HepG2 (cell line): ENCODE results near the gene CRABP1. TPM values are rescaled to one million over a fixed set of nuclear protein-coding genes. Genes with fewer than 3 reads are reported as not detected.

Experiments used
- ATAC-seq: fragments of 200-7000 bp; cut with Tn5 transposase; 3 replicates; pipeline ENCODE4 v1.9.1; 2020; ENCODE audit warnings: mild to moderate bottlenecking, moderate library complexity
- BruUV-seq: library from RNA; stranded (reverse); fragments of 400-500 nt; replicated peaks from 2 replicates; lab custom pipeline; 2021; lab: Mats Ljungman, UMichigan
- CTCF ChIA-PET: fragments of 300-600 bp; formaldehyde crosslinking; extraction: SDS; loops from one replicate; lab custom pipeline; 2021; ENCODE audit warnings: low total read pairs, inconsistent platforms, low intra/inter-chr PET ratio; lab: Yijun Ruan, JAX
- POLR2A ChIA-PET: fragments of 350-600 bp; sonication (Branson Sonifier 250); formaldehyde crosslinking; loops from one replicate; lab custom pipeline; 2020; ENCODE audit warnings: antibody characterized with exemption, inconsistent platforms; lab: Yijun Ruan, JAX
- DNase-seq: peaks from one replicate; pipeline ENCODE4 v3.0.0-alpha.2; 2015; ENCODE audit warnings: low spot score
- FAIRE-seq: peaks from 3 replicates; lab custom pipeline; 2011; peaks lifted over from hg19 to GRCh38; lab: Jason Lieb, UNC
- H2AFZ ChIP-seq: one replicate; pipeline ENCODE4 v1.6.1; 2011; ENCODE audit warnings: low read length, inconsistent platforms
- H3K27ac ChIP-seq: fragments of 300-600 bp; 3 replicates; pipeline ENCODE4 v1.8.0; 2011; ENCODE audit warnings: mixed run types, mild to moderate bottlenecking, mixed read lengths, low read length, inconsistent platforms; ENCODE audit not compliant: insufficient read depth; ENCODE audit errors: extremely low read length
- H3K27me3 ChIP-seq, 2 experiments: fragments of 200-600 bp in 1 of 2; 2 replicates in 1 of 2; 3 replicates in 1 of 2; pipeline versions ENCODE4 v1.6.0 to v1.8.0; 2011; ENCODE audit warnings: low read length in 2 of 2, mild to moderate bottlenecking in 2 of 2, moderate library complexity in 2 of 2, inconsistent platforms in 1 of 2; ENCODE audit not compliant: insufficient read depth in 2 of 2, control insufficient read depth in 1 of 2
- H3K36me3 ChIP-seq, 2 experiments: fragments of 200-600 bp in 1 of 2; replicated peaks in 1 of 2; 2 replicates in 1 of 2; 3 replicates in 1 of 2; pipeline versions ENCODE4 v1.5.1 to v1.8.0; 2011; ENCODE audit warnings: low read length in 2 of 2, inconsistent platforms in 1 of 2; ENCODE audit not compliant: insufficient read depth in 2 of 2, control insufficient read depth in 1 of 2
- H3K4me1 ChIP-seq: 2 replicates; pipeline ENCODE4 v1.5.1; 2012; ENCODE audit warnings: low read length, inconsistent platforms; ENCODE audit not compliant: insufficient read depth
- H3K4me2 ChIP-seq: 2 replicates; pipeline ENCODE4 v1.6.0; 2011; ENCODE audit warnings: low read depth, low read length, inconsistent platforms
- H3K4me3 ChIP-seq, 3 experiments: fragments of 200-600 bp in 1 of 3; sonication (generic), shearing (Covaris generic) in 1 of 3; replicated peaks in 1 of 3; 2 replicates each; pipeline ENCODE4 v1.5.1; 2011 to 2016; ENCODE audit warnings: low read length in 3 of 3, inconsistent platforms in 2 of 3, low read depth in 2 of 3, mild to moderate bottlenecking in 2 of 3, control low read depth in 1 of 3, mixed read lengths in 1 of 3; ENCODE audit not compliant: insufficient read depth in 1 of 3
- H3K79me2 ChIP-seq: one replicate; pipeline ENCODE4 v1.6.1; 2011; ENCODE audit warnings: low read length, inconsistent platforms; ENCODE audit not compliant: insufficient read depth
- H3K9ac ChIP-seq: 2 replicates; pipeline ENCODE4 v1.6.0; 2011; ENCODE audit warnings: mild to moderate bottlenecking, low read depth, low read length, inconsistent platforms; ENCODE audit not compliant: insufficient read depth
- H3K9me3 ChIP-seq: 2 replicates; pipeline ENCODE4 v1.5.1; 2012; ENCODE audit warnings: mild to moderate bottlenecking, low read length
- H4K20me1 ChIP-seq: 2 replicates; pipeline ENCODE4 v1.6.0; 2011; ENCODE audit warnings: inconsistent platforms, mild to moderate bottlenecking, low read length, moderate library complexity; ENCODE audit not compliant: insufficient read depth
- FOXP1 ChIP-seq, 2 experiments: fragments of 450-650 bp in 1 of 2; IDR thresholded peaks; 2 replicates each; pipeline ENCODE4 v1.6.1; 2017 to 2018; ENCODE audit warnings: antibody characterized with exemption in 1 of 2
- HDAC6 ChIP-seq: fragments of 200-600 bp; sonication (generic); IDR thresholded peaks from 2 replicates; pipeline ENCODE4 v1.7.0; 2017; ENCODE audit warnings: mild to moderate bottlenecking, antibody characterized with exemption, low read length, low read depth
- HMG20A ChIP-seq: IDR thresholded peaks from 2 replicates; pipeline ENCODE4 v1.6.1; 2016; ENCODE audit warnings: borderline replicate concordance
- MYNN ChIP-seq: sonication (generic); formaldehyde crosslinking; IDR thresholded peaks from 2 replicates; pipeline ENCODE4 v1.4.0; 2020; ENCODE audit warnings: mild to moderate bottlenecking, low read depth, missing genetic modification reagents
- PCBP2 ChIP-seq: fragments of 200-400 bp; formaldehyde crosslinking; optimal IDR thresholded peaks from 2 replicates; pipeline ENCODE3; 2018; ENCODE audit warnings: low read length, low read depth; ENCODE audit not compliant: poor library complexity, severe bottlenecking
- POLR2AphosphoS2 ChIP-seq: IDR thresholded peaks from 2 replicates; pipeline ENCODE4 v1.6.1; 2011; ENCODE audit warnings: low read depth, low read length, improper control_type of control experiment
- SAFB2 ChIP-seq: sonication (generic); formaldehyde crosslinking; IDR thresholded peaks from 2 replicates; pipeline ENCODE4 v1.5.1; 2020; ENCODE audit warnings: missing genetic modification reagents, low read depth, mild to moderate bottlenecking, borderline replicate concordance
- YEATS4 ChIP-seq: sonication (generic); formaldehyde crosslinking; IDR thresholded peaks from 2 replicates; pipeline ENCODE4 v1.4.0; 2020; ENCODE audit warnings: missing genetic modification reagents, borderline replicate concordance
- ZBTB21 ChIP-seq: sonication (generic); formaldehyde crosslinking; IDR thresholded peaks from 2 replicates; pipeline ENCODE4 v1.4.0; 2020; ENCODE audit warnings: missing genetic modification reagents
- ZNF253 ChIP-seq: sonication (generic); formaldehyde crosslinking; IDR thresholded peaks from 2 replicates; pipeline ENCODE4 v1.8.0; 2022; ENCODE audit warnings: mild to moderate bottlenecking, missing genetic modification reagents, borderline replicate concordance
- ZNF33A ChIP-seq: sonication (generic); formaldehyde crosslinking; IDR thresholded peaks from 2 replicates; pipeline ENCODE4 v1.5.1; 2020; ENCODE audit warnings: missing genetic modification reagents, mild to moderate bottlenecking, moderate library complexity, borderline replicate concordance
- ZNF644 ChIP-seq: IDR thresholded peaks from 2 replicates; pipeline ENCODE4 v1.6.1; 2016; ENCODE audit warnings: low read depth
- WGBS: methylation state at CpG from one replicate; pipeline ENCODE4 v1.1.6; 2017; ENCODE audit warnings: low lambda C conversion rate; 5-methylcytosine and 5-hydroxymethylcytosine counted together
- in situ Hi-C: cut with HindIII; loops from 2 replicates; pipeline ENCODE4 v1.10.0; 2017; ENCODE audit warnings: low pct_unique_long_range_greater_than_20kb; ENCODE audit not compliant: extremely low pct_ligation_motif_present
- intact Hi-C: fragments of 100-400 bp; cut with micrococcal nuclease; formaldehyde crosslinking; loops from one replicate; pipeline ENCODE4 v1.10.0; 2022; ENCODE audit not compliant: unreplicated experiment
- polyA plus RNA-seq, 8 experiments: library from polyadenylated mRNA; depleted of rRNA in 3 of 8; stranded (reverse) in 7 of 8; unstranded in 1 of 8; fragments of >200 nt; fragmentation: Illumina TruSeq in 4 of 8; extraction: Trizol in 4 of 8; gene quantifications; 2 replicates each; pipeline versions ENCODE4 v1.2.1 to v1.2.3, GENCODE V29; 2011 to 2016; ENCODE audit warnings: low read depth in 4 of 8, missing spikeins in 1 of 8, mixed read lengths in 1 of 8; ENCODE audit not compliant: insufficient read depth in 1 of 8
- total RNA-seq, 5 experiments: library from RNA; depleted of rRNA; stranded (reverse); fragments of >200 nt; fragmentation: Illumina TruSeq; extraction: Trizol; gene quantifications; 2 replicates each; pipeline ENCODE4 v1.2.3, GENCODE V29; 2016; ENCODE audit warnings: low read depth in 1 of 5
- TF ChIP-seq, protein P1 (sequence below): sonication (generic); formaldehyde crosslinking; conservative IDR thresholded peaks from 2 replicates; pipeline ENCODE4 v1.5.0; 2020; ENCODE audit warnings: missing genetic modification reagents

Gene CRABP1
- total and polyA plus RNA-seq, 2 of the 13 experiments (the other 11 are each of a cell fraction or from before 2014, with no cell fraction given): not detected

- FAIRE-seq (no peak), DNase-seq (no peak), ATAC-seq (no peak)
- POLR2A ChIA-PET: interaction anchor here (0.5 to 2.0 kb wide), 3 partner anchors 12 to 255 kb away, joined by 3 to 9 read pairs (median 3); partner anchors contain the start of genes PSMA4 and SKIC8
- TF ChIP-seq FOXP1 (IDR thresholded peaks at IDR 0.05) (no peak), FOXP1 (CRISPR knock-in tag; IDR thresholded peaks at IDR 0.05) (no peak), YEATS4 (CRISPR knock-in tag) (no peak), SAFB2 (CRISPR knock-in tag) (no peak), POLR2AphosphoS2 (no peak), ZNF253 (CRISPR knock-in tag) (no peak), MYNN (no peak), HMG20A (CRISPR knock-in tag) (no peak), PCBP2 (no peak), ZNF644 (CRISPR knock-in tag) (no peak), ZBTB21 (CRISPR knock-in tag) (no peak), ZNF33A (CRISPR knock-in tag) (no peak), HDAC6 (no peak)
- TF ChIP-seq, protein P1, sequence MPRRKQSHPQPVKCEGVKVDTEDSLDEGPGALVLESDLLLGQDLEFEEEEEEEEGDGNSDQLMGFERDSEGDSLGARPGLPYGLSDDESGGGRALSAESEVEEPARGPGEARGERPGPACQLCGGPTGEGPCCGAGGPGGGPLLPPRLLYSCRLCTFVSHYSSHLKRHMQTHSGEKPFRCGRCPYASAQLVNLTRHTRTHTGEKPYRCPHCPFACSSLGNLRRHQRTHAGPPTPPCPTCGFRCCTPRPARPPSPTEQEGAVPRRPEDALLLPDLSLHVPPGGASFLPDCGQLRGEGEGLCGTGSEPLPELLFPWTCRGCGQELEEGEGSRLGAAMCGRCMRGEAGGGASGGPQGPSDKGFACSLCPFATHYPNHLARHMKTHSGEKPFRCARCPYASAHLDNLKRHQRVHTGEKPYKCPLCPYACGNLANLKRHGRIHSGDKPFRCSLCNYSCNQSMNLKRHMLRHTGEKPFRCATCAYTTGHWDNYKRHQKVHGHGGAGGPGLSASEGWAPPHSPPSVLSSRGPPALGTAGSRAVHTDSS (CRISPR knock-in tag): no peak
- Histone ChIP-seq H3K4me2 (no peak overlapping the region), H3K9ac (no peak overlapping the region), H3K79me2 (no peaks in the 10 kb centered on the region), H3K36me3 (no peaks in the 10 kb centered on the region), H3K27me3 (peaks cover 0 to 26% of the 10 kb centered on the region in 2 experiments; a peak in 3 of 5 replicates), H3K4me1 (peaks cover 8% of the 10 kb centered on the region; the same call in 1 of the 2 replicates), H3K27ac (no peak overlapping the region), H3K9me3 (no peaks in the 10 kb centered on the region), H4K20me1 (no peaks in the 10 kb centered on the region), H2AFZ (no peak overlapping the region), H3K4me3 (no peak overlapping the region)
- in situ Hi-C loops (loop anchor here (5.0 kb wide), 1 partner anchor 111 kb away; no protein-coding TSS in a partner anchor), intact Hi-C loops (no loop called here)
- CTCF ChIA-PET: no interaction called here
- BruUV-seq: no TSS peak
- 40% methylated on average over 1 of the region's 3 CpGs for WGBS
Measured at GRCh38 chr15:78311292-78311691, 28.9 kb upstream of the CRABP1 start.
